ENCODE results near the gene SLMAP. TPM values are rescaled to one million over a fixed set of nuclear protein-coding genes. Genes with fewer than 3 reads are reported as not detected.

The SLMAP gene
- polyA plus RNA-seq, 2 of the 4 experiments (the other 2 are of a cell fraction), result 15.2 to 33.1 TPM

- ChIA-PET CTCF (no interaction called here), POLR2A (no interaction called here)
- Histone ChIP-seq H3K4me3 (no peak overlapping the region), H3K27ac (no peak overlapping the region), H3K4me2 (no peak overlapping the region), H3K4me1 (0 out of 3 replicates have a peak, but pooled peaks cover 4% of the 10 kb centered on the region), H3K9me3 (0 out of 3 replicates have a peak, but pooled peaks cover 2% of the 10 kb centered on the region)
- no peak for DNase-seq (ENCODE audit: low read depth in 1 of 2, low spot score in 1 of 2)
- no peak for FAIRE-seq
- TF ChIP-seq ZC3H11A (IDR thresholded peaks at IDR 0.05) (no peak), CBX8 (IDR thresholded peaks at IDR 0.05) (no peak), SMC3 (IDR thresholded peaks at IDR 0.05) (no peak), PHF8 (IDR thresholded peaks at IDR 0.05; ENCODE audit: borderline replicate concordance, low read depth) (no peak), CHD2 (IDR thresholded peaks at IDR 0.05; ENCODE audit: low read length, partially characterized antibody) (no peak), CTCF (IDR thresholded peaks at IDR 0.05) (no peak), POLR2A (IDR thresholded peaks at IDR 0.05; ENCODE audit: low read length) (no peak), EHMT2 (IDR thresholded peaks at IDR 0.05; ENCODE audit: low read depth) (no peak), KDM1A (IDR thresholded peaks at IDR 0.05; ENCODE audit: low read depth) (no peak), ESRRA (IDR thresholded peaks at IDR 0.05; ENCODE audit: borderline replicate concordance, low read length) (no peak), FOSL2 (IDR thresholded peaks at IDR 0.05) (no peak), FOSL2 (CRISPR knock-in tag; IDR thresholded peaks at IDR 0.05) (no peak), HES2 (IDR thresholded peaks at IDR 0.05) (no peak), JUNB (IDR thresholded peaks at IDR 0.05) (no peak), JUN (IDR thresholded peaks at IDR 0.05) (no peak), FOXS1 (CRISPR knock-in tag; IDR thresholded peaks at IDR 0.05) (no peak)
- ATAC-seq, result no peak
Measured at GRCh38 chr3:57942388-57942787, 186.3 kb downstream of the SLMAP start.

- POLR2A ChIA-PET, result no interaction called here
- TF ChIP-seq USF2 (IDR thresholded peaks at IDR 0.05) (no peak), ZC3H11A (IDR thresholded peaks at IDR 0.05) (no peak)
- 77% methylated on average over 4 of the region's 4 CpGs for WGBS (ENCODE audit: missing lambda C conversion rate)
- Histone ChIP-seq H3K4me2 (no peak overlapping the region), H3K4me3 (no peak overlapping the region), H3K27ac (no peak overlapping the region), H3K9me3 (0 out of 3 replicates have a peak, but pooled peaks cover 2% of the 10 kb centered on the region), H3K4me1 (0 out of 3 replicates have a peak, but pooled peaks cover 4% of the 10 kb centered on the region)
- DNase-seq (ENCODE audit: low read depth in 1 of 2, low spot score in 1 of 2) (no peak), ATAC-seq (no peak), FAIRE-seq (no peak)
- CTCF ChIA-PET, result no interaction called here
Measured at GRCh38 chr3:57942872-57943283, 186.8 kb downstream of the SLMAP start.

- Histone ChIP-seq H3K4me1 (0 out of 3 replicates have a peak, but pooled peaks cover 4% of the 10 kb centered on the region), H3K4me3 (no peak overlapping the region), H3K27ac (peak overlapping the region in 1 of 2 experiments; percentile 2; a peak in 1 of 6 replicates), H3K4me2 (no peak overlapping the region), H3K9me3 (0 out of 3 replicates have a peak, but pooled peaks cover 2% of the 10 kb centered on the region)
- CTCF ChIA-PET, result interaction anchor here (0.5 kb wide), 1 partner anchor 19 kb away, joined by 4 read pairs; no protein-coding TSS in a partner anchor
- DNase-seq (ENCODE audit: low read depth in 1 of 2, low spot score in 1 of 2) (no peak), FAIRE-seq (no peak), ATAC-seq (peak; percentile 42 to 53; a peak in 5 of 6 replicates)
- TF ChIP-seq SREBF2 (IDR thresholded peaks at IDR 0.05) (no peak), HMGXB4 (CRISPR knock-in tag; IDR thresholded peaks at IDR 0.05; ENCODE audit: borderline replicate concordance) (no peak), KDM1A (IDR thresholded peaks at IDR 0.05; ENCODE audit: low read depth) (no peak), EP300 (IDR thresholded peaks at IDR 0.05) (no peak), TP53 (CRISPR knock-in tag; IDR thresholded peaks at IDR 0.05) (no peak), HOXB5 (CRISPR knock-in tag; IDR thresholded peaks at IDR 0.05) (no peak), NR3C1 (IDR thresholded peaks at IDR 0.05) (no peak), MYC (IDR thresholded peaks at IDR 0.05; ENCODE audit: borderline replicate concordance, low read length) (no peak), FOXS1 (CRISPR knock-in tag; IDR thresholded peaks at IDR 0.05) (no peak), NPAS2 (CRISPR knock-in tag; IDR thresholded peaks at IDR 0.05; ENCODE audit: borderline replicate concordance) (no peak)
- POLR2A ChIA-PET, result no interaction called here
- 92% methylated on average over 8 of the region's 8 CpGs for WGBS (ENCODE audit: missing lambda C conversion rate)
Measured at GRCh38 chr3:57943525-57944495, 187.7 kb downstream of the SLMAP start.
